GM23338 (cell line): ENCODE data around the gene CARNS1.

Experiments
- EZH2phosphoT487 ChIP-seq: fragments of 200-600 bp; sonication (generic); IDR thresholded peaks from one replicate; pipeline ENCODE4 v1.8.1; 2018; ENCODE audit warnings: antibody characterized with exemption; ENCODE audit not compliant: unreplicated experiment
- TF ChIP-seq, protein P1 (sequence below): IDR thresholded peaks from one replicate; pipeline ENCODE4 v1.6.1; 2018; ENCODE audit warnings: antibody characterized with exemption; ENCODE audit not compliant: unreplicated experiment
- TF ChIP-seq, protein P2 (sequence below), 2 experiments: fragments of 200-600 bp in 1 of 2; sonication (generic) in 1 of 2; conservative IDR thresholded peaks; 2 replicates each; pipeline versions ENCODE4 v1.5.1 to v1.6.1; 2016 to 2017; ENCODE audit warnings: antibody characterized with exemption in 2 of 2, low read depth in 2 of 2, mild to moderate bottlenecking in 2 of 2, moderate library complexity in 1 of 2
- TF ChIP-seq, protein P3 (sequence below): IDR thresholded peaks from 2 replicates; pipeline ENCODE4 v1.6.1; 2016; ENCODE audit warnings: antibody characterized with exemption

DNA sequence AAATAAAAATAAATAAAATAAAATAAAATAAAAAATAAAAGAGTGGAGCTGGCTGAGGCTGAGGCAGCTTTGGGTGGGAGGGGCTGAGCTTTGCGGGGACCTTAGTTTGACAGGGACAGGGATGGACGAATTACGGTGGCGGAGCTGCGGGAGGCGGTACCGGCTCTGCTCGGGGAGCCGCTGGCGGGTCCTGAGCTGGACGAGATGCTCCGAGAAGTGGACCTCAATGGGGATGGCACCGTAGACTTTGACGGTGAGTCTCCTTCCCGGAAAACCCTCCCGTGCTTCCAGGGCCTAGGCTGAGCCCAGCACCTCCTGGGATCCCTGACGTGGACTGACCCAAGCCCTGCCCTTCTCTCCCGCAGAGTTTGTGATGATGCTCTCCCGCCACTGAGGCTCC lies 42.8 kb downstream of the CARNS1 start:
- TF ChIP-seq, protein P1, sequence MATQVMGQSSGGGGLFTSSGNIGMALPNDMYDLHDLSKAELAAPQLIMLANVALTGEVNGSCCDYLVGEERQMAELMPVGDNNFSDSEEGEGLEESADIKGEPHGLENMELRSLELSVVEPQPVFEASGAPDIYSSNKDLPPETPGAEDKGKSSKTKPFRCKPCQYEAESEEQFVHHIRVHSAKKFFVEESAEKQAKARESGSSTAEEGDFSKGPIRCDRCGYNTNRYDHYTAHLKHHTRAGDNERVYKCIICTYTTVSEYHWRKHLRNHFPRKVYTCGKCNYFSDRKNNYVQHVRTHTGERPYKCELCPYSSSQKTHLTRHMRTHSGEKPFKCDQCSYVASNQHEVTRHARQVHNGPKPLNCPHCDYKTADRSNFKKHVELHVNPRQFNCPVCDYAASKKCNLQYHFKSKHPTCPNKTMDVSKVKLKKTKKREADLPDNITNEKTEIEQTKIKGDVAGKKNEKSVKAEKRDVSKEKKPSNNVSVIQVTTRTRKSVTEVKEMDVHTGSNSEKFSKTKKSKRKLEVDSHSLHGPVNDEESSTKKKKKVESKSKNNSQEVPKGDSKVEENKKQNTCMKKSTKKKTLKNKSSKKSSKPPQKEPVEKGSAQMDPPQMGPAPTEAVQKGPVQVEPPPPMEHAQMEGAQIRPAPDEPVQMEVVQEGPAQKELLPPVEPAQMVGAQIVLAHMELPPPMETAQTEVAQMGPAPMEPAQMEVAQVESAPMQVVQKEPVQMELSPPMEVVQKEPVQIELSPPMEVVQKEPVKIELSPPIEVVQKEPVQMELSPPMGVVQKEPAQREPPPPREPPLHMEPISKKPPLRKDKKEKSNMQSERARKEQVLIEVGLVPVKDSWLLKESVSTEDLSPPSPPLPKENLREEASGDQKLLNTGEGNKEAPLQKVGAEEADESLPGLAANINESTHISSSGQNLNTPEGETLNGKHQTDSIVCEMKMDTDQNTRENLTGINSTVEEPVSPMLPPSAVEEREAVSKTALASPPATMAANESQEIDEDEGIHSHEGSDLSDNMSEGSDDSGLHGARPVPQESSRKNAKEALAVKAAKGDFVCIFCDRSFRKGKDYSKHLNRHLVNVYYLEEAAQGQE = no peak
- TF ChIP-seq, protein P2, sequence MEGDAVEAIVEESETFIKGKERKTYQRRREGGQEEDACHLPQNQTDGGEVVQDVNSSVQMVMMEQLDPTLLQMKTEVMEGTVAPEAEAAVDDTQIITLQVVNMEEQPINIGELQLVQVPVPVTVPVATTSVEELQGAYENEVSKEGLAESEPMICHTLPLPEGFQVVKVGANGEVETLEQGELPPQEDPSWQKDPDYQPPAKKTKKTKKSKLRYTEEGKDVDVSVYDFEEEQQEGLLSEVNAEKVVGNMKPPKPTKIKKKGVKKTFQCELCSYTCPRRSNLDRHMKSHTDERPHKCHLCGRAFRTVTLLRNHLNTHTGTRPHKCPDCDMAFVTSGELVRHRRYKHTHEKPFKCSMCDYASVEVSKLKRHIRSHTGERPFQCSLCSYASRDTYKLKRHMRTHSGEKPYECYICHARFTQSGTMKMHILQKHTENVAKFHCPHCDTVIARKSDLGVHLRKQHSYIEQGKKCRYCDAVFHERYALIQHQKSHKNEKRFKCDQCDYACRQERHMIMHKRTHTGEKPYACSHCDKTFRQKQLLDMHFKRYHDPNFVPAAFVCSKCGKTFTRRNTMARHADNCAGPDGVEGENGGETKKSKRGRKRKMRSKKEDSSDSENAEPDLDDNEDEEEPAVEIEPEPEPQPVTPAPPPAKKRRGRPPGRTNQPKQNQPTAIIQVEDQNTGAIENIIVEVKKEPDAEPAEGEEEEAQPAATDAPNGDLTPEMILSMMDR (conservative IDR thresholded peaks at IDR 0.05; ENCODE audit: low read depth in 2 of 2) = no peak
- no peak for TF ChIP-seq EZH2phosphoT487
- TF ChIP-seq, protein P3, sequence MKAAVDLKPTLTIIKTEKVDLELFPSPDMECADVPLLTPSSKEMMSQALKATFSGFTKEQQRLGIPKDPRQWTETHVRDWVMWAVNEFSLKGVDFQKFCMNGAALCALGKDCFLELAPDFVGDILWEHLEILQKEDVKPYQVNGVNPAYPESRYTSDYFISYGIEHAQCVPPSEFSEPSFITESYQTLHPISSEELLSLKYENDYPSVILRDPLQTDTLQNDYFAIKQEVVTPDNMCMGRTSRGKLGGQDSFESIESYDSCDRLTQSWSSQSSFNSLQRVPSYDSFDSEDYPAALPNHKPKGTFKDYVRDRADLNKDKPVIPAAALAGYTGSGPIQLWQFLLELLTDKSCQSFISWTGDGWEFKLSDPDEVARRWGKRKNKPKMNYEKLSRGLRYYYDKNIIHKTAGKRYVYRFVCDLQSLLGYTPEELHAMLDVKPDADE = no peak
